Amniotic stem cell (primary cell): ENCODE measurements around the gene OR2H2.

ENCODE experiments used
- DNase-seq: peaks from one replicate; lab custom pipeline; 2025; lab: John Stamatoyannopoulos, UW

The OR2H2 gene

GRCh38 chr6:29629571-29629970, 44.6 kb downstream of the OR2H2 start:
- no peak for DNase-seq

DNA sequence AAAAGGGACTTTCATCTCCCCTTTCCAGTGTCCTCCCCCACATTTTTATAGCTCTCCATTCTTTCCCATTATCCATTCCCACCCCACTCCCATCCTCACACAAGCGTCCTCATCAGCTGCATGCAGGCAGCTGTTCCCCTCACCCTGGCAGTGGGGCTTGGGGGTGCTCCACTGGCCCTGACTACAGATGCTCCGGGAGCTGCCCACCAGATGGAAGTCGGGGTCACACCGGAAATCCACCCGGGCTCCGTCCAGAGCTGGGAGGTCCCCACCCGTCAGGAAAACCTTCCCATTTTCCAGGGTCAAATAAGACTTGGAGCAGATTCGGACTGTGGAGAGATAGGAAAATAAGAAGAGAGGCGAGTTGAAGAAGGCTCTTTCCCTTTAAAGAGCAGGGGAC, 45.4 kb downstream of the OR2H2 start:
- DNase-seq = no peak

- no peak for DNase-seq
Measured at GRCh38 chr6:29631209-29631810, 46.4 kb downstream of the OR2H2 start.

- DNase-seq = no peak
Measured at GRCh38 chr6:29631860-29632731, 47.2 kb downstream of the OR2H2 start.

GRCh38 chr6:29632789-29633533, 48.0 kb downstream of the OR2H2 start, which contains the start of gene GABBR1:
GABBR1 (minus strand) TSS chr6:29633183; CDS start chr6:29632385, 798 bp downstream.
- DNase-seq = peak; percentile 86

GRCh38 chr6:29633534-29633905, 48.6 kb downstream of the OR2H2 start:
- DNase-seq = no peak

DNA sequence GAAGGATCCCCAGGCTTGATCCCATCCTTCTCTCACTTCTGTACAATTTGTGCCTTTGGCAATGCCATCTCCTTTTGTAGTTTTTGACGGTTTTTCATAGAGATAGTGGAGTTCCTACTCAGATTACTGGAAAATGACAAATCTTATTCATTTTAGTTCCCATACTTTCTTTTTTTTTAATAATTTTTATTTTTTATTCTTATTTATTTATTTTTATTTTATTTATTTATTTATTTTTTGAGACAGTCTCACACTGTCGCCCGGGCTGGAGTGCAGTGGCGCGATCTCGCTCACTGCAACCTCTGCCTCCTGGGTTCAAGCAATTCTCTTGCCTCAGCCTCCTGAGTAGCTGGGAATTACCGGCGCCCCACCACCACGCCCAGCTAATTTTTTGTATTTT, 52.3 kb downstream of the OR2H2 start:
- DNase-seq = no peak
